ENCODE data around the gene YAP1.

- TF ChIP-seq POLR2AphosphoS5 (IDR thresholded peaks at IDR 0.05; ENCODE audit: low read depth, low read length) (no peak), TAF1 (IDR thresholded peaks at IDR 0.05; ENCODE audit: low read depth, low read length) (no peak), POLR2A (IDR thresholded peaks at IDR 0.05; ENCODE audit: low read depth, low read length) (no peak), POU2F2 (IDR thresholded peaks at IDR 0.05; ENCODE audit: low read depth, low read length) (no peak)
Measured at GRCh38 chr11:102199673-102200072, 89.4 kb downstream of the YAP1 start.
